ENCODE measurements around the gene BAZ2B. TPM values are rescaled to one million over a fixed set of nuclear protein-coding genes. Genes with fewer than 3 reads are reported as not detected.

Gene BAZ2B
- polyA plus RNA-seq, 2 of the 4 experiments (the other 2 are of a cell fraction), result 19.6 to 50.6 TPM

GRCh38 chr2:159561786-159562185 is 54.6 kb downstream of the BAZ2B start:
- Histone ChIP-seq H3K4me3 (no peak overlapping the region), H3K4me2 (no peak overlapping the region), H3K9me3 (peaks cover 4% of the 10 kb centered on the region; the same call in 2 of the 3 replicates), H3K4me1 (no peaks in the 10 kb centered on the region), H3K27ac (no peak overlapping the region)
- no peak for DNase-seq (ENCODE audit: low read depth in 1 of 2, low spot score in 1 of 2)
- ChIA-PET POLR2A (interaction anchor here (1.2 kb wide), 1 partner anchor 150 kb away, joined by 3 read pairs; the partner anchor contains the start of gene MARCHF7), CTCF (no interaction called here)
- FAIRE-seq, result no peak
- TF ChIP-seq FOXS1 (CRISPR knock-in tag; IDR thresholded peaks at IDR 0.05) (no peak), BHLHE40 (IDR thresholded peaks at IDR 0.05; ENCODE audit: low read depth, low read length) (no peak), HES2 (IDR thresholded peaks at IDR 0.05) (no peak), SMC3 (IDR thresholded peaks at IDR 0.05) (no peak), HOXB5 (CRISPR knock-in tag; IDR thresholded peaks at IDR 0.05) (no peak), EP300 (IDR thresholded peaks at IDR 0.05) (no peak), BCL3 (IDR thresholded peaks at IDR 0.05) (no peak), TP53 (CRISPR knock-in tag; IDR thresholded peaks at IDR 0.05) (no peak), NPAS2 (CRISPR knock-in tag; IDR thresholded peaks at IDR 0.05; ENCODE audit: borderline replicate concordance) (no peak), SREBF2 (IDR thresholded peaks at IDR 0.05) (no peak), REST (IDR thresholded peaks at IDR 0.05) (no peak), RFX5 (IDR thresholded peaks at IDR 0.05) (no peak), HOXB13 (CRISPR knock-in tag; IDR thresholded peaks at IDR 0.05; ENCODE audit: low read depth) (no peak), CBX2 (IDR thresholded peaks at IDR 0.05; ENCODE audit: borderline replicate concordance, low read depth) (no peak), MAFK (IDR thresholded peaks at IDR 0.05; ENCODE audit: partially characterized antibody) (no peak), HOXA7 (CRISPR knock-in tag; IDR thresholded peaks at IDR 0.05) (no peak), ZNF302 (CRISPR knock-in tag; IDR thresholded peaks at IDR 0.05) (no peak), ZFP36 (IDR thresholded peaks at IDR 0.05; ENCODE audit: borderline replicate concordance, partially characterized antibody) (no peak)
- TF ChIP-seq, protein P1, sequence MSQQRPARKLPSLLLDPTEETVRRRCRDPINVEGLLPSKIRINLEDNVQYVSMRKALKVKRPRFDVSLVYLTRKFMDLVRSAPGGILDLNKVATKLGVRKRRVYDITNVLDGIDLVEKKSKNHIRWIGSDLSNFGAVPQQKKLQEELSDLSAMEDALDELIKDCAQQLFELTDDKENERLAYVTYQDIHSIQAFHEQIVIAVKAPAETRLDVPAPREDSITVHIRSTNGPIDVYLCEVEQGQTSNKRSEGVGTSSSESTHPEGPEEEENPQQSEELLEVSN (IDR thresholded peaks at IDR 0.05; ENCODE audit: borderline replicate concordance, low read depth), result no peak
- TF ChIP-seq, protein P2, sequence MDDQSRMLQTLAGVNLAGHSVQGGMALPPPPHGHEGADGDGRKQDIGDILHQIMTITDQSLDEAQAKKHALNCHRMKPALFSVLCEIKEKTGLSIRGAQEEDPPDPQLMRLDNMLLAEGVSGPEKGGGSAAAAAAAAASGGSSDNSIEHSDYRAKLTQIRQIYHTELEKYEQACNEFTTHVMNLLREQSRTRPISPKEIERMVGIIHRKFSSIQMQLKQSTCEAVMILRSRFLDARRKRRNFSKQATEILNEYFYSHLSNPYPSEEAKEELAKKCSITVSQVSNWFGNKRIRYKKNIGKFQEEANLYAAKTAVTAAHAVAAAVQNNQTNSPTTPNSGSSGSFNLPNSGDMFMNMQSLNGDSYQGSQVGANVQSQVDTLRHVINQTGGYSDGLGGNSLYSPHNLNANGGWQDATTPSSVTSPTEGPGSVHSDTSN (IDR thresholded peaks at IDR 0.05), result no peak
- 91% methylated on average over 2 of the region's 2 CpGs for WGBS (ENCODE audit: missing lambda C conversion rate)
- ATAC-seq, result no peak

GRCh38 chr2:159561242-159561641 is 55.1 kb downstream of the BAZ2B start:
- ATAC-seq (no peak), DNase-seq (ENCODE audit: low read depth in 1 of 2, low spot score in 1 of 2) (no peak), FAIRE-seq (no peak)
- Histone ChIP-seq H3K4me3 (no peak overlapping the region), H3K4me2 (no peak overlapping the region), H3K9me3 (peaks cover 4% of the 10 kb centered on the region; the same call in 2 of the 3 replicates), H3K27ac (no peak overlapping the region), H3K4me1 (no peaks in the 10 kb centered on the region)
- TF ChIP-seq MYC (IDR thresholded peaks at IDR 0.05; ENCODE audit: borderline replicate concordance, low read length), result no peak
- no peak for TF ChIP-seq NFE2L2 (conservative IDR thresholded peaks at IDR 0.05; ENCODE audit: low read length)
- no peak for TF ChIP-seq CBX8 (IDR thresholded peaks at IDR 0.05)
- TF ChIP-seq, protein P3, sequence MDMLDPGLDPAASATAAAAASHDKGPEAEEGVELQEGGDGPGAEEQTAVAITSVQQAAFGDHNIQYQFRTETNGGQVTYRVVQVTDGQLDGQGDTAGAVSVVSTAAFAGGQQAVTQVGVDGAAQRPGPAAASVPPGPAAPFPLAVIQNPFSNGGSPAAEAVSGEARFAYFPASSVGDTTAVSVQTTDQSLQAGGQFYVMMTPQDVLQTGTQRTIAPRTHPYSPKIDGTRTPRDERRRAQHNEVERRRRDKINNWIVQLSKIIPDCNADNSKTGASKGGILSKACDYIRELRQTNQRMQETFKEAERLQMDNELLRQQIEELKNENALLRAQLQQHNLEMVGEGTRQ (IDR thresholded peaks at IDR 0.05), result no peak
- no peak for TF ChIP-seq ZFP36 (IDR thresholded peaks at IDR 0.05; ENCODE audit: borderline replicate concordance, partially characterized antibody)
- TF ChIP-seq TFCP2L1 (CRISPR knock-in tag; IDR thresholded peaks at IDR 0.05), result no peak
- no peak for TF ChIP-seq KDM1A (IDR thresholded peaks at IDR 0.05; ENCODE audit: low read depth)
- no peak for TF ChIP-seq GATA3 (IDR thresholded peaks at IDR 0.05; ENCODE audit: borderline replicate concordance)
- ChIA-PET CTCF (no interaction called here), POLR2A (no interaction called here)

All from A549 (cell line).